PFSK-1 (cell line): ENCODE data around the gene CTNNA1.

Experiments used
- FOXP2 ChIP-seq: optimal IDR thresholded peaks from 2 replicates; pipeline ENCODE3; 2011; ENCODE audit warnings: borderline replicate concordance, control low read depth, inconsistent platforms; ENCODE audit not compliant: insufficient read depth; ENCODE audit errors: extremely low read length, extremely low read depth
- POLR2AphosphoS5 ChIP-seq: IDR thresholded peaks from 2 replicates; pipeline ENCODE4 v1.6.1; 2012; ENCODE audit warnings: low read depth, mild to moderate bottlenecking, control low read depth, low read length, moderate library complexity
- REST ChIP-seq, 2 experiments: IDR thresholded peaks; 2 replicates each; pipeline versions ENCODE4 v1.6.1 to v1.8.0; 2011 to 2012; ENCODE audit warnings: low read depth in 2 of 2, low read length in 2 of 2, control low read depth in 1 of 2, inconsistent platforms in 1 of 2, mild to moderate bottlenecking in 1 of 2, moderate library complexity in 1 of 2; ENCODE audit not compliant: insufficient read depth in 1 of 2
- SIN3A ChIP-seq: IDR thresholded peaks from 2 replicates; pipeline ENCODE4 v1.6.1; 2012; ENCODE audit warnings: mild to moderate bottlenecking, low read length, moderate library complexity, borderline replicate concordance; ENCODE audit not compliant: insufficient read depth
- TAF1 ChIP-seq: IDR thresholded peaks from 2 replicates; pipeline ENCODE4 v1.6.1; 2012; ENCODE audit warnings: low read length, control low read depth, borderline replicate concordance; ENCODE audit not compliant: insufficient read depth

CTNNA1 gene

GRCh38 chr5:138713247-138713646, 40.0 kb upstream of the CTNNA1 start:
- no peak for TF ChIP-seq POLR2AphosphoS5
- no peak for TF ChIP-seq FOXP2
- TF ChIP-seq SIN3A: no peak
- no peak for TF ChIP-seq TAF1
- no peak for TF ChIP-seq REST (IDR thresholded peaks at IDR 0.05; ENCODE audit: insufficient read depth in 1 of 2, low read depth in 2 of 2, low read length in 2 of 2)

GRCh38 chr5:138714694-138715093, 38.5 kb upstream of the CTNNA1 start:
- no peak for TF ChIP-seq SIN3A
- TF ChIP-seq POLR2AphosphoS5: no peak
- no peak for TF ChIP-seq FOXP2
- no peak for TF ChIP-seq REST (IDR thresholded peaks at IDR 0.05; ENCODE audit: insufficient read depth in 1 of 2, low read depth in 2 of 2, low read length in 2 of 2)
- no peak for TF ChIP-seq TAF1

- no peak for TF ChIP-seq POLR2AphosphoS5
- TF ChIP-seq REST (IDR thresholded peaks at IDR 0.05; ENCODE audit: insufficient read depth in 1 of 2, low read depth in 2 of 2, low read length in 2 of 2): no peak
- no peak for TF ChIP-seq SIN3A
- no peak for TF ChIP-seq TAF1
- TF ChIP-seq FOXP2: no peak
Measured at GRCh38 chr5:138716456-138716924, 36.7 kb upstream of the CTNNA1 start.

- TF ChIP-seq FOXP2: no peak
- no peak for TF ChIP-seq POLR2AphosphoS5
- TF ChIP-seq REST (IDR thresholded peaks at IDR 0.05; ENCODE audit: insufficient read depth in 1 of 2, low read depth in 2 of 2, low read length in 2 of 2): no peak
- no peak for TF ChIP-seq TAF1
- no peak for TF ChIP-seq SIN3A
Measured at GRCh38 chr5:138717399-138717798, 35.8 kb upstream of the CTNNA1 start.

GRCh38 chr5:138719811-138720210, 33.4 kb upstream of the CTNNA1 start:
- TF ChIP-seq FOXP2 (no peak), POLR2AphosphoS5 (no peak), TAF1 (no peak), REST (IDR thresholded peaks at IDR 0.05; ENCODE audit: insufficient read depth in 1 of 2, low read depth in 2 of 2, low read length in 2 of 2) (no peak), SIN3A (no peak)
